ENCODE data around the gene KCTD16.

DNA sequence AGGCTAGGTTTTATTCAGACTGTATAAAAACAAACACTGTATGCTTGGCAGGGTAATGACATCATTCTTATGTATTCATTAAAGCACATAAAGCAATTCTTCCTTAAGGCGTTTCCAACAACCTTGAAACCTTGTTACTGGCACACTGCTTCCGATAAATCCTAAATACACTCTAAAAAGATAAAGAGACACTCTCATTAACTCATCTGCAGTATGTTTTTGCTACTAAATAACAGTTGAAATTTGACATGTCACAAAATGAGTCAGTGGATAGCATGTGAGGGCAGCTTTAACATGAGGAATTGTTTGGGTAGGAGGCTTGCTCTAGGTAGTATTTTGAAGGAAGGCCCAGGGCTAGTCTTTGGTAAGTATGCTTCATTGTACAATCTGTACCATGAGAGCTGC is 13.9 kb upstream of the KCTD16 start:
- TF ChIP-seq, protein P1, sequence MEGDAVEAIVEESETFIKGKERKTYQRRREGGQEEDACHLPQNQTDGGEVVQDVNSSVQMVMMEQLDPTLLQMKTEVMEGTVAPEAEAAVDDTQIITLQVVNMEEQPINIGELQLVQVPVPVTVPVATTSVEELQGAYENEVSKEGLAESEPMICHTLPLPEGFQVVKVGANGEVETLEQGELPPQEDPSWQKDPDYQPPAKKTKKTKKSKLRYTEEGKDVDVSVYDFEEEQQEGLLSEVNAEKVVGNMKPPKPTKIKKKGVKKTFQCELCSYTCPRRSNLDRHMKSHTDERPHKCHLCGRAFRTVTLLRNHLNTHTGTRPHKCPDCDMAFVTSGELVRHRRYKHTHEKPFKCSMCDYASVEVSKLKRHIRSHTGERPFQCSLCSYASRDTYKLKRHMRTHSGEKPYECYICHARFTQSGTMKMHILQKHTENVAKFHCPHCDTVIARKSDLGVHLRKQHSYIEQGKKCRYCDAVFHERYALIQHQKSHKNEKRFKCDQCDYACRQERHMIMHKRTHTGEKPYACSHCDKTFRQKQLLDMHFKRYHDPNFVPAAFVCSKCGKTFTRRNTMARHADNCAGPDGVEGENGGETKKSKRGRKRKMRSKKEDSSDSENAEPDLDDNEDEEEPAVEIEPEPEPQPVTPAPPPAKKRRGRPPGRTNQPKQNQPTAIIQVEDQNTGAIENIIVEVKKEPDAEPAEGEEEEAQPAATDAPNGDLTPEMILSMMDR (IDR thresholded peaks at IDR 0.05): no peak
- TF ChIP-seq POLR2A (IDR thresholded peaks at IDR 0.05): no peak

Data from prostate gland (tissue), 2 donors.